Smooth muscle cell (in vitro differentiated cells): Measurements from ENCODE around the gene CDKAL1. TPM values are rescaled to one million over a fixed set of nuclear protein-coding genes. Genes with fewer than 3 reads are reported as not detected.

Experiments used
- DNase-seq: peaks from one replicate; lab custom pipeline; 2025; ENCODE audit not compliant: unreplicated experiment; lab: John Stamatoyannopoulos, UW
- H2AFZ ChIP-seq: fragments of 200-600 bp; sonication (generic); 2 replicates; pipeline ENCODE4 v1.6.0; 2016; ENCODE audit warnings: antibody characterized with exemption, low read depth, mild to moderate bottlenecking
- H3F3A ChIP-seq: fragments of 200-600 bp; sonication (generic); 2 replicates; pipeline ENCODE4 v1.6.0; 2017; ENCODE audit warnings: antibody characterized with exemption, low read depth
- H3K27ac ChIP-seq: fragments of 200-600 bp; sonication (generic); 2 replicates; pipeline ENCODE4 v1.5.1; 2016; ENCODE audit warnings: low read depth, mild to moderate bottlenecking
- H3K27me3 ChIP-seq: fragments of 200-600 bp; sonication (generic); 2 replicates; pipeline ENCODE4 v1.6.1; 2016; ENCODE audit warnings: low read depth, mild to moderate bottlenecking
- H3K36me3 ChIP-seq: fragments of 200-600 bp; sonication (generic); 2 replicates; pipeline ENCODE4 v1.5.1; 2016; ENCODE audit warnings: low read depth
- H3K4me1 ChIP-seq: fragments of 200-600 bp; sonication (generic); 2 replicates; pipeline ENCODE4 v1.5.1; 2016; ENCODE audit warnings: low read depth
- H3K4me2 ChIP-seq: fragments of 200-600 bp; sonication (generic); 2 replicates; pipeline ENCODE4 v1.6.0; 2016; ENCODE audit warnings: mild to moderate bottlenecking
- H3K4me3 ChIP-seq: fragments of 200-600 bp; sonication (generic); 2 replicates; pipeline ENCODE4 v1.5.1; 2016; ENCODE audit warnings: mild to moderate bottlenecking
- H3K79me2 ChIP-seq: fragments of 200-600 bp; sonication (generic); 2 replicates; pipeline ENCODE4 v1.6.0; 2016; ENCODE audit warnings: low read depth, mild to moderate bottlenecking
- H3K9ac ChIP-seq: fragments of 200-600 bp; sonication (generic); 2 replicates; pipeline ENCODE4 v1.6.0; 2016; ENCODE audit warnings: low read depth
- H3K9me3 ChIP-seq: fragments of 200-600 bp; sonication (generic); replicated peaks from 2 replicates; pipeline ENCODE4 v1.5.1; 2016; ENCODE audit warnings: low read depth
- H4K20me1 ChIP-seq: fragments of 200-600 bp; sonication (generic); 2 replicates; pipeline ENCODE4 v1.6.0; 2016; ENCODE audit warnings: low read depth
- whole genome bisulfite sequencing: methylation state at CpG from one replicate; pipeline ENCODE4 v1.1.7; 2016; ENCODE audit warnings: low lambda C conversion rate; 5-methylcytosine and 5-hydroxymethylcytosine counted together
- polyA plus RNA-seq: library from polyadenylated mRNA; unstranded; fragments of >200 nt; fragmentation: Nextera tagmentation; extraction: Ambion mirVana; gene quantifications from 2 replicates; pipeline ENCODE4 v1.2.1, GENCODE V29; 2016
- total RNA-seq: library from RNA; depleted of rRNA; stranded (reverse); fragments of >200 nt; gene quantifications from 2 replicates; pipeline ENCODE4 v1.2.3, GENCODE V29; 2014
- TF ChIP-seq, protein P1 (sequence below): fragments of 200-600 bp; sonication (generic); IDR thresholded peaks from 2 replicates; pipeline ENCODE4 v1.5.1; 2017; ENCODE audit warnings: borderline replicate concordance, mild to moderate bottlenecking, antibody characterized with exemption; ENCODE audit not compliant: insufficient read depth, poor library complexity, severe bottlenecking

CDKAL1 gene
- total and polyA plus RNA-seq, 2 experiments from 2014 or later = 16.5 to 16.6 TPM

DNA sequence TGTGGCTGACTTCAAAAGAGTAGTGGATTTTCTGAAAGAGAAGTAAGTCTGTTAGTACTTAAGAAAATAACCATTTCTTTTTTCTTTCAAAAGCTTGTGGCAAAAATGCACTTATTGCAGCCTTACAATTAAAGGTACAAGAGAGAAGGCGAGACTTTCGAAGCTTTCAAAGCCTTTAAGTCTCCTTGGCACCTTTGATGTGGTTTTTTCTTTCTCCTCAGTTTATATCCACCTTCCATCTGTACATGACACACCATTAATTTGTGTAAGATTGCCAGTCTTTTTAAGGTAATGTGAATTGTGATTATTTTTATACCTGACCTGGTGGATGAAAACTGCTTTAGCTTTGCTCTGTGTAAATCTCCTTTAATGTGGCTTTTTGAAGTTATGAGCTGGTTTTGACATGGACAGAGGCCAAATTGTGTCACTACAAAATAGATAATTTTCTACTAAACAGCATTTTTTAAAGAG lies 466.1 kb downstream of the CDKAL1 start:
- peaks cover 10% of the 10 kb centered on the region for H3K4me1 ChIP-seq
- H3K9ac ChIP-seq = no peak overlapping the region
- DNase-seq = no peak
- H3K9me3 ChIP-seq = no peaks in the 10 kb centered on the region
- H3F3A ChIP-seq = no peaks in the 10 kb centered on the region
- peak overlapping the region; percentile 66 for H3K4me2 ChIP-seq
- H3K27ac ChIP-seq = peak overlapping the region; percentile 44
- no peaks in the 10 kb centered on the region for H4K20me1 ChIP-seq
- whole genome bisulfite sequencing = 35% methylated on average over 2 of the region's 2 CpGs
- no peaks in the 10 kb centered on the region for H3K36me3 ChIP-seq
- TF ChIP-seq, protein P1, sequence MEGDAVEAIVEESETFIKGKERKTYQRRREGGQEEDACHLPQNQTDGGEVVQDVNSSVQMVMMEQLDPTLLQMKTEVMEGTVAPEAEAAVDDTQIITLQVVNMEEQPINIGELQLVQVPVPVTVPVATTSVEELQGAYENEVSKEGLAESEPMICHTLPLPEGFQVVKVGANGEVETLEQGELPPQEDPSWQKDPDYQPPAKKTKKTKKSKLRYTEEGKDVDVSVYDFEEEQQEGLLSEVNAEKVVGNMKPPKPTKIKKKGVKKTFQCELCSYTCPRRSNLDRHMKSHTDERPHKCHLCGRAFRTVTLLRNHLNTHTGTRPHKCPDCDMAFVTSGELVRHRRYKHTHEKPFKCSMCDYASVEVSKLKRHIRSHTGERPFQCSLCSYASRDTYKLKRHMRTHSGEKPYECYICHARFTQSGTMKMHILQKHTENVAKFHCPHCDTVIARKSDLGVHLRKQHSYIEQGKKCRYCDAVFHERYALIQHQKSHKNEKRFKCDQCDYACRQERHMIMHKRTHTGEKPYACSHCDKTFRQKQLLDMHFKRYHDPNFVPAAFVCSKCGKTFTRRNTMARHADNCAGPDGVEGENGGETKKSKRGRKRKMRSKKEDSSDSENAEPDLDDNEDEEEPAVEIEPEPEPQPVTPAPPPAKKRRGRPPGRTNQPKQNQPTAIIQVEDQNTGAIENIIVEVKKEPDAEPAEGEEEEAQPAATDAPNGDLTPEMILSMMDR = no peak
- H3K27me3 ChIP-seq = no peaks in the 10 kb centered on the region
- no peak overlapping the region for H3K4me3 ChIP-seq
- no peak overlapping the region for H2AFZ ChIP-seq
- H3K79me2 ChIP-seq = no peaks in the 10 kb centered on the region

DNA sequence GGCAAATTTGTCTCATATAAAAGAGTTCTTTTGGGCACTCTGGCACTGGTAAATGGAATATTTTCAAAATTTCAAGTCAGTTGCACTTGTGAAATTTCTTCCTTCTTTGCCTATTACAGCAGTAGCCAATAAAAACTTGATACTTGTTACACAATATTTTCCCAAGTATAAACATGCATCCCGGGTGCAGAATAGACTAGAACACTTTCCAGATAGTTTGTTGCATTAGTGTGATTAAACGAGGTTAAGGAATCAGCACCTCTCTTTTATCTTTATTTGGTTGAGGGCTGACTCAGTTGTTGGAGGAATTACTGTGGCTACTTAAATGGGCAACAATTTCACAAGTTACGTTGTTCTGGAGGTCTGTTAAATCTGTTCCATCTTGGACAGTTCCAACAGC lies 467.5 kb downstream of the CDKAL1 start:
- Histone ChIP-seq H3K4me3 (no peak overlapping the region), H4K20me1 (no peaks in the 10 kb centered on the region), H3K9me3 (no peaks in the 10 kb centered on the region), H3K9ac (no peak overlapping the region), H2AFZ (no peak overlapping the region), H3K27me3 (no peaks in the 10 kb centered on the region), H3K36me3 (no peaks in the 10 kb centered on the region), H3K27ac (peak overlapping the region; percentile 8), H3K79me2 (no peaks in the 10 kb centered on the region), H3K4me2 (peak overlapping the region; percentile 66), H3K4me1 (peaks cover 16% of the 10 kb centered on the region), H3F3A (no peaks in the 10 kb centered on the region)
- no peak for DNase-seq
- TF ChIP-seq, protein P1 = no peak
- 24% methylated on average over 3 of the region's 3 CpGs for WGBS

DNA sequence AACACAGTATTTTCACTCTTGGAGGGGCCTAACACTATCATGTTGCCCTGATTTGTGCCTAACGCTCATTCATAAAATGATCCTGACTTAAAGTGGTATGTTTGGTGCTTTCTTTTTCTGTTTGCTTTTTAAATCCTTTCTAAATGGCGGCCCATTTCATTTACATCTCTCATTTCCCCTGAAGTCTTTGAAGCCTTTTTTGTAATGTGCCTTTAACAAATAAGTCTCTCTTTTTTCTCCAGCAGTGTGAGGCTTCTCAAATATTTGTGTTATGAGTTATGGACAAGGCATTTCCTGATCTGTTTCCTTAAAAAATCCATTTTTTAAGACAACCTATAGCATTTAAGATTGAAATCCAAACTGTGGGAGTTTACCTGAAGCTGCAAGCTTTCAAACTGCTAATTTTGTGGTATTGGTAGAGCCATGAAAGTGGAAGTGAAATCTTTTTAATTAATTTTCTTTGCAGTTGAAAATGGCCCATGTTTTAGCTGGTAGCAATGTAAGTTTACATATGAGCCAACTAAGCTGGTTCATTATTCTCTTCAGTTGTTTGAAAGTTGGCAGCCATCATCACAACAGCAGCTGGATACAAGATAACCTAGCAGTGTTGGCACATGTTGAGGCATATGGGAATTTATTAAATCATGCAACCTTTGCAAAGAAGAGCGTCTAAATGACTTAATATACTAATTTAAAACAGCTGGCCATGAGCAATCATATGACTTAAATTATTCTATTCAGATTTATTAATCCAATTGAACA lies 469.7 kb downstream of the CDKAL1 start:
- WGBS = 62% methylated on average over 3 of the region's 3 CpGs
- TF ChIP-seq, protein P1 = no peak
- no peak overlapping the region for H2AFZ ChIP-seq

More for the DNA sequence above, 469.7 kb downstream of the CDKAL1 start:
- Histone ChIP-seq H3K36me3 (no peaks in the 10 kb centered on the region), H3K27me3 (no peaks in the 10 kb centered on the region), H3K9ac (no peak overlapping the region), H3K4me2 (peak overlapping the region; percentile 52), H3K4me3 (no peak overlapping the region), H3K9me3 (no peaks in the 10 kb centered on the region), H3K27ac (peak overlapping the region; percentile 84), H3K79me2 (no peaks in the 10 kb centered on the region), H3K4me1 (peaks cover 13% of the 10 kb centered on the region), H3F3A (no peaks in the 10 kb centered on the region), H4K20me1 (no peaks in the 10 kb centered on the region)
- no peak for DNase-seq
